Ascending aorta (tissue), 2 donors: Measurements from ENCODE around the gene LRRC75B. TPM values are rescaled to one million over a fixed set of nuclear protein-coding genes. Genes with fewer than 3 reads are reported as not detected.
A peak's percentile ranks its signal among the peaks of the same experiment; 100 is the strongest.

Experiments
- DNase-seq, 2 donors: peaks; one replicate each; pipeline ENCODE4 v3.0.0-alpha.2; 2019; ENCODE audit warnings: low spot score in 2 of 2
- H3K27ac ChIP-seq, 2 donors: fragments of 200-600 bp; sonication (generic); one replicate each; pipeline ENCODE4 v1.5.1; 2016 to 2017; ENCODE audit warnings: mild to moderate bottlenecking in 1 of 2
- H3K27me3 ChIP-seq: fragments of 200-600 bp; sonication (generic); one replicate; pipeline ENCODE4 v1.5.1; 2017
- H3K36me3 ChIP-seq, 2 donors: fragments of 200-600 bp; sonication (generic); one replicate each; pipeline ENCODE4 v1.5.1; 2016
- H3K4me1 ChIP-seq, 2 donors: fragments of 200-600 bp; sonication (generic); one replicate each; pipeline ENCODE4 v1.5.1; 2016 to 2017; ENCODE audit warnings: mild to moderate bottlenecking in 1 of 2
- H3K4me3 ChIP-seq, 2 donors: fragments of 200-600 bp; sonication (generic); one replicate each; pipeline ENCODE4 v1.5.1; 2016 to 2017; ENCODE audit warnings: mild to moderate bottlenecking in 1 of 2
- H3K9me3 ChIP-seq, 2 donors: fragments of 200-600 bp; sonication (generic); one replicate each; pipeline ENCODE4 v1.5.1; 2016
- CTCF ChIP-seq, 3 experiments: fragments of 200-600 bp in 2 of 3; fragments of 450-650 bp in 1 of 3; sonication (generic) in 2 of 3; IDR thresholded peaks; one replicate each; pipeline ENCODE4 v1.5.1; 2016 to 2019; ENCODE audit warnings: antibody characterized with exemption in 3 of 3, mild to moderate bottlenecking in 1 of 3, moderate library complexity in 1 of 3
- intact Hi-C: fragments of 100-400 bp; cut with DNase I; formaldehyde crosslinking; loops from one replicate; pipeline ENCODE4 v1.15.1; 2023
- total RNA-seq: library from RNA; depleted of rRNA; stranded (reverse); fragments of >200 nt; gene quantifications from one replicate; pipeline ENCODE4 v1.1.0, GENCODE V29; 2016

Gene LRRC75B
- total RNA-seq, 1 donor from 2014 or later: 22.7 TPM

GRCh38 chr22:24564376-24565058, 28.4 kb downstream of the LRRC75B start:
- Histone ChIP-seq H3K36me3 (peaks cover 29 to 30% of the 10 kb centered on the region in 2 donors), H3K4me1 (peaks cover 0 to 1% of the 10 kb centered on the region in 2 donors), H3K27me3 (no peaks in the 10 kb centered on the region), H3K9me3 (no peaks in the 10 kb centered on the region), H3K27ac (peak overlapping the region in 1 of 2 donors; percentile 5), H3K4me3 (no peak overlapping the region)
- DNase-seq: no peak
- no peak for TF ChIP-seq CTCF (IDR thresholded peaks at IDR 0.05)
- intact Hi-C loops: no loop called here

GRCh38 chr22:24563246-24563645, 29.6 kb downstream of the LRRC75B start:
- intact Hi-C loops: no loop called here
- no peak for TF ChIP-seq CTCF (IDR thresholded peaks at IDR 0.05)
- H3K9me3 ChIP-seq: no peaks in the 10 kb centered on the region
- H3K4me3 ChIP-seq: no peak overlapping the region
- no peaks in the 10 kb centered on the region for H3K27me3 ChIP-seq
- no peak for DNase-seq
- peaks cover 24 to 30% of the 10 kb centered on the region in 2 donors for H3K36me3 ChIP-seq
- H3K27ac ChIP-seq: no peak overlapping the region
- H3K4me1 ChIP-seq: peaks cover 0 to 3% of the 10 kb centered on the region in 2 donors

- Histone ChIP-seq H3K9me3 (no peaks in the 10 kb centered on the region), H3K36me3 (peaks cover 26 to 30% of the 10 kb centered on the region in 2 donors), H3K4me1 (peaks cover 12 to 19% of the 10 kb centered on the region in 2 donors), H3K4me3 (no peak overlapping the region), H3K27me3 (no peaks in the 10 kb centered on the region), H3K27ac (no peak overlapping the region)
- no peak for TF ChIP-seq CTCF (IDR thresholded peaks at IDR 0.05)
- intact Hi-C loops: no loop called here
- DNase-seq: no peak
These were observed 33.4 kb downstream of the LRRC75B start for GRCh38 chr22:24559471-24559870.

- Histone ChIP-seq H3K27me3 (no peaks in the 10 kb centered on the region), H3K27ac (peak within 1 kb of the TSS; percentile 98 to 99), H3K4me1 (peaks cover 20 to 32% of the 10 kb centered on the region in 2 donors), H3K4me3 (peak within 1 kb of the TSS; percentile 81 to 93), H3K9me3 (no peaks in the 10 kb centered on the region), H3K36me3 (peaks cover 15 to 22% of the 10 kb centered on the region in 2 donors)
- intact Hi-C loops: loop anchor here (1.0 to 2.0 kb wide), 2 partner anchors 10 to 37 kb away; partner anchors contain the start of gene LRRC75B
- DNase-seq: peak; percentile 99 to 100
- TF ChIP-seq CTCF (IDR thresholded peaks at IDR 0.05): no peak
These were observed 37.5 kb downstream of the LRRC75B start, which contains the start of gene SNRPD3 for GRCh38 chr22:24555165-24556039. SNRPD3 (plus strand) TSS chr22:24555999; CDS start chr22:24557675, 1,676 bp downstream.

GRCh38 chr22:24554313-24555164, 38.3 kb downstream of the LRRC75B start, which contains the start of gene GUCD1:
GUCD1 (minus strand) TSS chr22:24555138; CDS start chr22:24554991, 147 bp downstream.
- peaks cover 20 to 31% of the 10 kb centered on the region in 2 donors for H3K4me1 ChIP-seq
- H3K4me3 ChIP-seq: peak within 1 kb of the TSS; percentile 81 to 93
- DNase-seq: no peak
- no peaks in the 10 kb centered on the region for H3K9me3 ChIP-seq
- H3K36me3 ChIP-seq: peaks cover 15 to 20% of the 10 kb centered on the region in 2 donors
- H3K27ac ChIP-seq: peak within 1 kb of the TSS; percentile 98 to 99
- TF ChIP-seq CTCF (IDR thresholded peaks at IDR 0.05): no peak
- intact Hi-C loops: loop anchor here (1.0 to 2.0 kb wide), 2 partner anchors 9 to 38 kb away; partner anchors contain the start of gene LRRC75B
- no peaks in the 10 kb centered on the region for H3K27me3 ChIP-seq
